IMR-90 (cell line): ENCODE data around the gene ACP1. TPM values are rescaled to one million over a fixed set of nuclear protein-coding genes. Genes with fewer than 3 reads are reported as not detected.

ENCODE experiments used
- ATAC-seq: fragments of 200-7000 bp; cut with Tn5 transposase; 2 replicates; pipeline ENCODE4 v1.9.1; 2020; ENCODE audit warnings: low read depth, mild to moderate bottlenecking, moderate library complexity
- BruUV-seq: library from RNA; stranded (reverse); fragments of 400-500 nt; replicated peaks from 2 replicates; lab custom pipeline; 2021; lab: Mats Ljungman, UMichigan
- CTCF ChIA-PET: fragments of 300-600 bp; formaldehyde crosslinking; extraction: SDS; loops from one replicate; lab custom pipeline; 2021; ENCODE audit warnings: antibody characterized with exemption; lab: Yijun Ruan, JAX
- POLR2A ChIA-PET: fragments of 300-600 bp; sonication (Branson Sonifier 250); formaldehyde crosslinking; loops from one replicate; lab custom pipeline; 2022; ENCODE audit warnings: antibody characterized with exemption; ENCODE audit not compliant: unreplicated experiment; lab: Charles Lee
- DNase-seq: peaks from one replicate; pipeline ENCODE4 v3.0.0; 2013
- H2AFZ ChIP-seq: replicated peaks from 2 replicates; pipeline ENCODE3; 2013; ENCODE audit warnings: low read length, mild to moderate bottlenecking; ENCODE audit not compliant: poor library complexity
- H2AK5ac ChIP-seq: 2 replicates; pipeline ENCODE4 v1.6.1; 2013; ENCODE audit warnings: low read depth, low read length, inconsistent platforms
- H2AK9ac ChIP-seq: replicated peaks from 2 replicates; pipeline ENCODE3; 2013; ENCODE audit warnings: mild to moderate bottlenecking, low read depth, low read length, moderate library complexity; ENCODE audit not compliant: poor library complexity
- H2BK120ac ChIP-seq: 2 replicates; pipeline ENCODE4 v1.6.1; 2013; ENCODE audit warnings: low read depth, low read length, inconsistent platforms
- H2BK15ac ChIP-seq: 3 replicates; pipeline ENCODE4 v1.6.1; 2013; ENCODE audit warnings: low read depth, low read length, inconsistent platforms
- H2BK20ac ChIP-seq: 2 replicates; pipeline ENCODE4 v1.6.1; 2013; ENCODE audit warnings: low read depth, mild to moderate bottlenecking, inconsistent platforms, low read length, moderate library complexity
- H2BK5ac ChIP-seq: 2 replicates; pipeline ENCODE4 v1.6.1; 2013; ENCODE audit warnings: mild to moderate bottlenecking, low read depth, low read length, inconsistent platforms; ENCODE audit not compliant: poor library complexity, severe bottlenecking
- H3K14ac ChIP-seq: replicated peaks from 2 replicates; pipeline ENCODE4 v1.6.1; 2013; ENCODE audit warnings: low read depth, low read length, inconsistent platforms
- H3K18ac ChIP-seq: 2 replicates; pipeline ENCODE4 v1.6.1; 2013; ENCODE audit warnings: low read depth, low read length, control low read depth
- H3K23ac ChIP-seq: 2 replicates; pipeline ENCODE4 v1.6.1; 2013; ENCODE audit warnings: low read depth, low read length, inconsistent platforms
- H3K27ac ChIP-seq: 2 replicates; pipeline ENCODE4 v1.5.1; 2013; ENCODE audit warnings: mild to moderate bottlenecking, control low read depth, low read length; ENCODE audit not compliant: insufficient read depth
- H3K27me3 ChIP-seq: 2 replicates; pipeline ENCODE4 v1.6.1; 2013; ENCODE audit warnings: low read length; ENCODE audit not compliant: control insufficient read depth, insufficient read depth
- H3K36me3 ChIP-seq: 2 replicates; pipeline ENCODE4 v1.6.1; 2013; ENCODE audit warnings: low read length, mixed read lengths; ENCODE audit not compliant: control insufficient read depth, insufficient read depth
- H3K4ac ChIP-seq: 2 replicates; pipeline ENCODE4 v1.6.1; 2013; ENCODE audit warnings: low read depth, low read length, inconsistent platforms
- H3K4me1 ChIP-seq: 2 replicates; pipeline ENCODE4 v1.6.1; 2013; ENCODE audit warnings: low read length, mixed read lengths; ENCODE audit not compliant: control insufficient read depth, insufficient read depth
- H3K4me2 ChIP-seq: 2 replicates; pipeline ENCODE4 v1.6.1; 2013; ENCODE audit warnings: low read depth, mild to moderate bottlenecking, control low read depth, low read length, moderate library complexity
- H3K4me3 ChIP-seq: 2 replicates; pipeline ENCODE4 v1.5.1; 2013; ENCODE audit warnings: low read depth, mild to moderate bottlenecking, control low read depth, low read length, moderate library complexity; ENCODE audit not compliant: insufficient read depth
- H3K56ac ChIP-seq: 2 replicates; pipeline ENCODE4 v1.6.1; 2013; ENCODE audit warnings: low read length, inconsistent platforms; ENCODE audit not compliant: insufficient read depth; ENCODE audit errors: extremely low read depth
- H3K79me1 ChIP-seq, 2 experiments: 2 replicates each; pipeline ENCODE4 v1.6.1; 2013; ENCODE audit warnings: low read length in 2 of 2, inconsistent platforms in 1 of 2, low read depth in 1 of 2
- H3K9ac ChIP-seq: 2 replicates; pipeline ENCODE4 v1.6.1; 2013; ENCODE audit warnings: low read depth, low read length, control low read depth
- H3K9me1 ChIP-seq: 2 replicates; pipeline ENCODE4 v1.6.1; 2013; ENCODE audit warnings: low read length, inconsistent platforms; ENCODE audit not compliant: insufficient read depth
- H3K9me3 ChIP-seq: 2 replicates; pipeline ENCODE4 v1.6.1; 2013; ENCODE audit warnings: low read length; ENCODE audit not compliant: control insufficient read depth, insufficient read depth
- H4K20me1 ChIP-seq: 2 replicates; pipeline ENCODE4 v1.6.1; 2013; ENCODE audit warnings: low read length, inconsistent platforms; ENCODE audit not compliant: insufficient read depth
- H4K5ac ChIP-seq: 2 replicates; pipeline ENCODE4 v1.6.1; 2013; ENCODE audit warnings: mild to moderate bottlenecking, low read depth, low read length, control low read depth
- H4K8ac ChIP-seq, 2 experiments: 2 replicates each; pipeline ENCODE4 v1.6.1; 2013; ENCODE audit warnings: low read depth in 2 of 2, low read length in 2 of 2, control low read depth in 1 of 2, inconsistent platforms in 1 of 2
- H4K91ac ChIP-seq: 2 replicates; pipeline ENCODE4 v1.6.1; 2013; ENCODE audit warnings: low read depth, low read length, inconsistent platforms; ENCODE audit not compliant: insufficient read depth
- MAFK ChIP-seq: IDR thresholded peaks from 2 replicates; pipeline ENCODE4 v1.6.1; 2012; ENCODE audit warnings: low read depth, low read length, improper control_type of control experiment
- WGBS, 2 experiments: methylation state at CpG; one replicate each; pipeline versions ENCODE4 v1.1.5 to v1.1.7; 2013; ENCODE audit warnings: missing lambda C conversion rate in 2 of 2; ENCODE audit not compliant: insufficient read length in 1 of 2; ENCODE audit errors: extremely low coverage in 2 of 2; 5-methylcytosine and 5-hydroxymethylcytosine counted together
- dilution Hi-C: fragments of 300-500 bp; cut with HindIII; formaldehyde crosslinking; loops from one replicate; pipeline ENCODE4 v1.14.3; 2018; ENCODE audit warnings: low sequenced_read_pairs; ENCODE audit not compliant: unreplicated experiment
- in situ Hi-C: fragments of 300-500 bp; cut with MboI; formaldehyde crosslinking; loops from 3 replicates; pipeline ENCODE4 v1.14.3; 2019; ENCODE audit warnings: low sequenced_read_pairs, inconsistent platforms, mixed read lengths
- intact Hi-C: fragments of 100-400 bp; cut with micrococcal nuclease; formaldehyde crosslinking; loops from 2 replicates; pipeline ENCODE4 v1.10.0; 2022
- polyA plus RNA-seq, 3 experiments: library from polyadenylated mRNA; depleted of rRNA; stranded (reverse); fragments of >200 nt; gene quantifications; 2 replicates each; pipeline ENCODE4 v1.2.3, GENCODE V29; 2012; ENCODE audit warnings: low replicate concordance in 1 of 3
- total RNA-seq: library from RNA; depleted of rRNA; stranded (reverse); fragments of >200 nt; gene quantifications from 2 replicates; pipeline ENCODE4 v1.2.3, GENCODE V29; 2012

Gene ACP1
- total and polyA plus RNA-seq, 2 of the 4 experiments (the other 2 are of a cell fraction): 85.7 to 104 TPM

GRCh38 chr2:216068-216467, 48.7 kb upstream of the ACP1 start:
- H3K36me3 ChIP-seq: peaks cover 10% of the 10 kb centered on the region
- whole genome bisulfite sequencing, 2 experiments: no CpG with 5 or more reads among the region's 3 CpGs
- no peak overlapping the region for H3K18ac ChIP-seq
- POLR2A ChIA-PET: no interaction called here
- no peak overlapping the region for H2AK5ac ChIP-seq
- H4K5ac ChIP-seq: no peak overlapping the region
- no peaks in the 10 kb centered on the region for H3K4me1 ChIP-seq
- dilution Hi-C loops: no loop called here
- no peak overlapping the region for H2BK20ac ChIP-seq
- H3K9me1 ChIP-seq: no peaks in the 10 kb centered on the region
- no TSS peak for BruUV-seq
- no peak overlapping the region for H3K9ac ChIP-seq
- no peak overlapping the region for H3K27ac ChIP-seq
- no peak overlapping the region for H3K14ac ChIP-seq
- ATAC-seq: no peak
- in situ Hi-C loops: no loop called here
- no peak overlapping the region for H3K23ac ChIP-seq
- H3K79me1 ChIP-seq: no peaks in the 10 kb centered on the region
- no peak for TF ChIP-seq MAFK
- no peaks in the 10 kb centered on the region for H4K20me1 ChIP-seq
- no peak for DNase-seq
- no peaks in the 10 kb centered on the region; the same call in 1 of the 2 replicates for H3K9me3 ChIP-seq
- no peak overlapping the region for H3K4me3 ChIP-seq
- no peak overlapping the region for H2AFZ ChIP-seq
- H2BK5ac ChIP-seq: no peak overlapping the region
- no peak overlapping the region for H3K56ac ChIP-seq
- intact Hi-C loops: no loop called here
- no peak overlapping the region for H2BK120ac ChIP-seq
- no peak overlapping the region for H2BK15ac ChIP-seq
- no peak overlapping the region for H3K4me2 ChIP-seq
- no peak overlapping the region for H2AK9ac ChIP-seq
- H4K91ac ChIP-seq: no peak overlapping the region
- no peak overlapping the region for H3K4ac ChIP-seq
- CTCF ChIA-PET: no interaction called here
- no peak overlapping the region for H4K8ac ChIP-seq
- H3K27me3 ChIP-seq: no peaks in the 10 kb centered on the region
